T-helper 1 cell (primary cell): ENCODE measurements around the gene DESI1.
"Not testable (repeated sequence)": the region's sequence is repeated elsewhere in the genome, so short reads cannot be mapped to it uniquely, and the experiment has no call there.

Source experiments
- DNase-seq, 5 donors: peaks; one replicate each; pipeline ENCODE4 v3.0.0-alpha.2; 2012 to 2020

The DESI1 gene

DNA sequence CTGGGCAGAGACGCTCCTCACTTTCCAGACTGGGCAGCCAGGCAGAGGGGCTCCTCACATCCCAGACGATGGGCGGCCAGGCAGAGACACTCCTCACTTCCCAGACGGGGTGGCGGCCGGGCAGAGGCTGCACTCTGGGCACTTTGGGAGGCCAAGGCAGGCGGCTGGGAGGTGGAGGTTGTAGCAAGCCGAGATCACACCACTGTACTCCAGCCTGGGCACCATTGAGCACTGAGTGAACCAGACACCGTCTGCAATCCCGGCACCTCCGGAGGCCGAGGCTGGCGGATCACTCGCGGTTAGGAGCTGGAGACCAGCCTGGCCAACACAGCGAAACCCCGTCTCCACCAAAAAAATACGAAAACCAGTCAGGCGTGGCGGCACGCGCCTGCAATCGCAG lies 10.8 kb upstream of the DESI1 start:
- not testable (repeated sequence) for DNase-seq

DNA sequence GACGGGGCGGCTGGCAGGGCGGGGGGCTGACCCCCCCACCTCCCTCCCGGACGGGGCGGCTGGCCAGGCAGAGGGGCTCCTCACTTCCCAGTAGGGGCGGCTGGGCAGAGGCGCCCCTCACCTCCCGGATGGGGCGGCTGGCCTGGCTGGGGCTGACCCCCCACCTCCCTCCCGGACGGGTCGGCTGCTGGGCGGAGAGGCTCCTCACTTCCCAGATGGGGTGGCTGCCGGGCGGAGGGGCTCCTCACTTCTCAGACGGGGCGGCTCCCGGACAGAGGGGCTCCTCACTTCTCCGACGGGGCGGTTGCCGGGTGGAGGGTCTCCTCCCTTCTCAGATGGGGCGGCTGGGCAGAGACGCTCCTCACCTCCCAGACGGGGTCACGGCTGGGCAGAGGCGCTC lies 10.3 kb upstream of the DESI1 start:
- DNase-seq, result not testable (repeated sequence)

DNA sequence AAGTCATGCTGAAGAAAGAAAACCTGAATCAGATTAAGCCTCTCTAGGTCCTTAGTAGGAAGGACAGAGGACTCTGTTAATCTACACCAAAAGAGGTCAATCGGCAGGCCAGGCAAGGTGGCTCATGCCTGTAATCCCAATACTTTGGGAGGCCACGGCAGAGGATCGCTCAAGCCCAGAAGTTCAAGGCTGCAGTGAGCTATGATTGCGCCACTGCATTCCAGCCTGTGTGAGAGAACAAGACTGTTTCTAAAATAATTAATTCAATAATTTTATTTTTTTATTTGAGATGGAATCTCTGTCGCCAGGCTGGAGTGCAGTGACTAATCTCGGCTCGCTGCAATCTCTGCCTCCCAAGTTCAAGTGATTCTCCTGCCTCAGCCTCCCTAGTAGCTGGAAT lies 4.7 kb upstream of the DESI1 start:
- no peak for DNase-seq

DNA sequence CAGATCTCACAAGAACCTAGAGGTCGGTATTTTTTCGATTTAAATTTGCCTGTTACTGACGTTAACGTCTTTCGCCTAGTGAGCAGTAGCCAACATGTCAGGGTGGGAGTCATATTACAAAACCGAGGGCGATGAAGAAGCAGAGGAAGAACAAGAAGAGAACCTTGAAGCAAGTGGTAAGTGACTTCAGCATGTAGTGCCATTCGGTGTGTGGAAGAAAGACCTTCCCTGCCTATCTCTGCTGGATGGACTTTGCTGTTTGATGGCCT lies 1.0 kb upstream of the DESI1 start:
- DNase-seq, result no peak

DNA sequence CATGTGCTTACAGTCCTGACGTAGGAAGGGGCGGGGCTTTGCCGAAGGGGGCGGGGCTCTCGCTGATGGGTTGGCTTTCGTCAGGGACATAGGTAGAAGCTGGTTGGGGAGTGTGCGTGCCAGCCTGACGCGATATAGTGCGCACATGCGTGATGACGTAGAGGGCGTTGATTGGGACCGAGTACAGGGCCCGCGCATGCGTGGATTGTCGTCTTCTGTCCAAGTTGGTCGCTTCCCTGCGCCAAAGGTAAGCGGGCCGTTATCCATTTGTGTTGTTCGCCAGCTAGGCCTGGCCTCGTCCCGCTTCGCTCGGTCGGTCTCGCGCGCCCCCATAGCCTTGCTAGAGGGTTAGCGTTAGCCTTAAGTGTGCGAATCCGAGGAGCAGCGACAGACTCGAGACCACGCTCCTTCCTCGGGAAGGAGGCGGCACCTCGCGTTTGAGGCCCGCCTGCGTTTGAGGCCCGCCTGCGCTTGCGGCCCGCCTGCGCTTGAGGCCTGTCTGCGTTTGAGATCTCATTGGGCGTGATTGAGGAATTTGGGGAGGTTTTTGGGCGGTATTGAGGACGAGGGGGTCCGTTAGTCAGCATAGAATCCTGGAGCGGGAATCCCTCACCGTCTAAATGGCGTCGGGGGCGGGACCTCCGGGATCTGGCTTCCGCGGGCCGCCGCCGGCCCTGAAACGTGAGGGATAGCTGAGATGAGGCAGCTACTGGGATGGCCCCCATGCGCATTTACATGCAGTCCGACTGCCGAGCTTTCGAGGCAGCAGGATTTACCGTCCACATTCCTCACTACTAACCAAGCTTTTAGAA lies 462 bp upstream of the DESI1 start, which contains the start of gene XRCC6:
Gene XRCC6 (plus strand): TSS at position 197 of the 812 bp plus-strand sequence. CDS start 710 bp downstream, outside the sequence.
- DNase-seq, result peak; percentile 99 to 100 (median 100)

DNA sequence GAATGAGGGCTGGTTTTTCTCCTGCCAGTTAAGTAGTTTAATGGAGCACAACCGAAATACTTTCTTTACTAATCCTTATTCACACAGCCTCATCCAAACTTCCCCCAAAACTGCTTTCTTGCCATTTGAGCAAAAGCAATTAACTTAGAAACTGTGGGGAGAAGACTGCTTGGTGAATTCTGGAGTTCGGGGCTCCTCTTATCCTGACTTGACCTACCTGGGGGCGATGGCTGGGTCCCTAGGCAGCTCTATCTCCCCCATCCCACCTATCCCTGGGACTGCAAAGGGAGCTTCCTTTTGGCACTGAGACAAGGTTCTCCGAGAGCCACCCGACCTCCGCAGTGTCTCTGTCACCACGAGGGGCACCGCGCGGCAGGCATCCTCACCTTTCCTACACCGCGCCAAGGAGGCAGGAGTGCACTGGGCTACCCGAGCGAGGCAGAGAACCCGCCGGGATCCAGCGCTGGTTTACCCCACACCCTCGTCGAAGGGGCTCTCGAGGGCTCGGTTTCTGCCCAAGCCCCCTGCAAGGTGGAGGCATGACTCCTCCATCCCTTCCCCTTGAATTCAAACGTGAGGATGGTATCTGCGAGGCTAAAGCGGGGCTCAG lies 759 bp downstream of the DESI1 start:
- peak; percentile 9 to 56 (median 31) for DNase-seq

DNA sequence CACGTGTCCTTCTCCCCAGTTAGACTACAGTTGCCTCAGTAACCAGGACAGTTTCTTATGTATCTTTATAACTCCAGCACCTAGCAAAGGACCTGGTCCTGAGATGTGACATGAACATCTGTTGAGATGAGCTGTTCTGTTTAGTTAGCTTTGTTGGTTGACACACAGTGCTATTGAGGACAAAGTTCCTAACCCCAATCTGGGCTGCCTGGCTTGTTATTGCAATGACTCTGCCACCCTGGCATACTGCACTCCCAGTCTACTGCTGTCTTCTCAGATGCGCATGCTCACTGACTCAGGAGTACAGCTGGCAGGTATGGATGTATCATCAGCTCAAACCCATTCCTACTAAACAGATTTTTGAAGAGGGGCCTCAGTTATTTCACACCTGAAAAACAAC lies 7.4 kb downstream of the DESI1 start:
- DNase-seq, result no peak

DNA sequence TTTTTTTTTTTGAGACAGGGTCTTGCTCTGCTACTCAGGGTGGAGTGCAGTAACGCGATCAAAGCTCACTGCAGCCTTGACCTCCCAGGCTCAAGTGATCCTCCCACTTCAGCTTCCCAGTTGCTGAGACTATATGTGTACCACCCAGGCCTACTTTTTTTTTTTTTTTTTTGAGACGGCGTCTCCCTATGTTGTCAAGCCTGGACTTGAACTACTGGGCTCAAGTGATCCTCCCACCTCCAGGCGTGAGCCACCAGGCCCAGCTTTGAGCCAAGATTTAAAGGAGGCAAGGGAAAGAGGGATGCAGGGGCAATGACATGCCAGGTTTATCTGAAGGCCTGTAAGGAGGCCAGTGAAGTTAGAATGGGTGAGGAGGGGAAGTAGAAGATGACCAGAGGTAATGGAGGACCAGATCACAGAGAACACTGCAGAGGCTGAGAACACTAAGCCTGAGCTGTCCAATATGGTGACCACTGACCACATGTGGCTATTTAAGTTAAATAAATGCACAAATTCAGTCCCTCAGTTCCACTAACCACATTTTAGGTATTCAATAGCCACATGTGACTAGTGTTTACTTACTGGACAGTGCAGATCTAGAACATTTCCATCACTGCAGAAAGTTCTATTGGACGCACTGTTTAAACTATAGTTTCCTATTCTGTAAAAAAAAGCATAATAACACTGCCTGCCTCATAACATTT lies 8.1 kb downstream of the DESI1 start:
- DNase-seq, result no peak

DNA sequence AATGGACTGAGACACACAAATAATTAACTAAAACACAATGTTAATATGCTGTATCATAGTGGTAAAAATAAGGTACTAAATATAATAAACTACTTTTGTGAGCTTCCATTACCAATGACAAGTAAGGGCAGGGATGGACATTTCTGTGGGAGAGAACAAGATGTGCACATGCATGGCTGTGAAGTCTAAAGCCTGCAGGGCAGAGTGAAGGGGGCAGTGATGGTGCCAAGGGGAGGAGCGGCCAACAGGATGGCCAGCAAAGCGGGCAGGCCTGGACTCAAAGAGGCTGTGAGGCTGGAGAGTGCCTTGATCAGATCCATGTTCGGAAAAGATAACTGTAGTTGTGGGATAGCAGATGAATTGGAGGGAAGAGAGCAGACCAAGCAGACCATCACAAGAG lies 12.5 kb downstream of the DESI1 start:
- no peak for DNase-seq

DNA sequence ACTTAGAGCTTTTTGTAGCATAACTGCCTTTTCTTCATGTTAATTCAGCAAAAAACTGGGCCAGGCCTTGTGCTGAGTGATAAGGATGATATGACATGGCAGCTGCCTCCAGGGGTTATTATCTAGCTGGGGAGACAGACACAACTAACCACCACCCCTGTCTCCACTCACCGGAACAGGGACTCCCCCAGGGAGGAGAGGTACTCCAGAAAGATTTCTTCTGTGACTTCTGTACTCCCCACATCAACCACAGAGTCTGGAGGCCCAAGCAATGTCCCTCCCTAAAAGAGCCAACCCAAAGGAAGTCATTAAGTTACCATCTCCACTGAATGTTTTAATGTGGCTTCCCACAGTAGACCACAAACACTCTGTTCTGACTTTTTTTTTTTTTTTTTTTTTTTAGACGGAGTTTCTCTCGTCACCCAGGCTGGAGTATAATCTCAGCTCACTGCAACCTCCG lies 16.9 kb downstream of the DESI1 start:
- DNase-seq, result peak; percentile 28 to 81 (median 48)

DNA sequence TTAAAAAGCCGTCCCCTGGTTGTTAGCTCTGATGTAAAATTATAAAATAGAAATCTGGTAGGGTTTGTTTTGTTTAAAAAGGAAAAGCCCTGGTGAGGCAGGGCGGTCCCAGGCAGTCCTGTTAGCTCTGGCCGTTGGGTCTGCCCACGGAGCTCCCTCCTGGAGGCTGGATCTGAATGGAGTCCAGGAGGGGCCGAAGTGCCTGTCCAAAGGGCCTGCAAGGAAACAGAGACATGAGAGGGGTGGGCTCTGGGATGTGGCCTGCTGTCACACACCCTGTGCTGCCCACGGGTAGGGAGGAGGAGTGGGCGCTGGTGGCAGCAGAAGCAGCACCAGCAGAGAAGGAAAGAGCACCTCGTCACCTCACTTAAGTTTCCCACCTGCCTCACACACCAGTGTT lies 19.9 kb downstream of the DESI1 start:
- DNase-seq, result no peak

DNA sequence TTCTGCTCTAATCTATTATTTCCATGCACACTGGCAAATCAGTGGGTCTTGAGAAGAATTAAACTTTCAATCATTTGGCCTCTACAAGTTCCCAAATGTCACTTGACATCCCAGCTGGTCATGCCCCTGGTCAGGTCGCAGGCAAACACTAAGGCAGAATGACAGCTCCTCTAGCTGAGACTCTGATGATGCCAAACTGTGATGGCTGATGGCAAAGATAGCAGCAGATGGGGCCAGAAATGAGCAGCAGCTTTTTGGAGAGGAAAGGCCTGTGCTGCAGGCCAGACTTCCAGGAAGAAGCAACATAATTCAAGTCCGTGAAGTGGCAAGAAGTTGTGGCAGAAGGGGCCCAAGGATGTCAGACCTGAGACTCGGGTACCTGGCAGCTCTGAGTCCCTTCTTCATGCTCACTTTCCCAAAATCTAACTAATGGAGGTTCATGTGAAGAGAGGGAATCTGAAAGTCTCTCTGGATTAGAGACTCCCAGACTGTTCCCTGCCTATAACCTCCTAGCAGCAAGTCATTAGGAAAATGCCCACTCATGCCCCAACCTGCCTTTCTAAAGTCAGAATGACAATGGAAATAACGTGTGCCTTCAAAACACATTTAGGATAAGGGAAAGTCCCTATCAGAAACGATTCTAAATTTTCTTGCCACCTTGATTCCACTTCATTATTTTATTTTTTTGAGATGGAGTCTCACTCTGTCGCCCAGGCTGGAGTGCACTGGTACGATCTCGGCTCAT lies 21.8 kb downstream of the DESI1 start:
- DNase-seq, result no peak

DNA sequence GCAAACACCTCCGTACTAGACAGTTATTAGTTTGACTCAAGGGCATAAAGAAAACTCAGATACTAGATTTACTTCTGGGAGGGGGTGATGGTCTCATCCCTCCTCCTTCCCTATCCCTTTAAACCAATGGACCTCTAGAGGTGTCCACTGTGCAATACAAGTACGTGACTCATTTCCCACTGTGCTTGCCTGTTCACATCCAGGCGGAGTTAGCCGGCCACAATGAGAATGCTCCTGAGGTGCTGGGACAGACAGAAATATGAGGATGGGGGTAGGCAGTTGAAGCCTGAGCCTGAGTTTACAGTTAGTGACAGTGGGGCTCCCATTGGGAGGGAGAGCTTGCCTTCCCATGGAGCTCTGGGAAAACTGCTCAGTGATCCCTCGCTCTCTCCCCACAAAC lies 22.8 kb downstream of the DESI1 start:
- DNase-seq, result no peak

DNA sequence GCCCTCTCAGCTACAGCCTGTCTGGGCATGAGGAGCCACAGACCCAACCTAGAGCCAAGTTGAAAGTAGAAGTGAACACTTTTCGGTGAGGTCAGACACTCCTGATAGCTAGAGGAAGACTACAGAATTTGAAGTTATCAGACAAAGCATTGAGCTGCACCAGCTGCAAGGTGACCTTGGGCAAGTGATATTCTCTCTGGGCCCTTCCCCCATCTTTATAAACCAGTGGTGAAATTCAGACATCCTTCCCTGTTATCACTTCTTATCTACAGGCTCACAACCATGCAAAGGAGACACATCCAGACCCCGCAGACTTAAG lies 23.2 kb downstream of the DESI1 start:
- no peak for DNase-seq

DNA sequence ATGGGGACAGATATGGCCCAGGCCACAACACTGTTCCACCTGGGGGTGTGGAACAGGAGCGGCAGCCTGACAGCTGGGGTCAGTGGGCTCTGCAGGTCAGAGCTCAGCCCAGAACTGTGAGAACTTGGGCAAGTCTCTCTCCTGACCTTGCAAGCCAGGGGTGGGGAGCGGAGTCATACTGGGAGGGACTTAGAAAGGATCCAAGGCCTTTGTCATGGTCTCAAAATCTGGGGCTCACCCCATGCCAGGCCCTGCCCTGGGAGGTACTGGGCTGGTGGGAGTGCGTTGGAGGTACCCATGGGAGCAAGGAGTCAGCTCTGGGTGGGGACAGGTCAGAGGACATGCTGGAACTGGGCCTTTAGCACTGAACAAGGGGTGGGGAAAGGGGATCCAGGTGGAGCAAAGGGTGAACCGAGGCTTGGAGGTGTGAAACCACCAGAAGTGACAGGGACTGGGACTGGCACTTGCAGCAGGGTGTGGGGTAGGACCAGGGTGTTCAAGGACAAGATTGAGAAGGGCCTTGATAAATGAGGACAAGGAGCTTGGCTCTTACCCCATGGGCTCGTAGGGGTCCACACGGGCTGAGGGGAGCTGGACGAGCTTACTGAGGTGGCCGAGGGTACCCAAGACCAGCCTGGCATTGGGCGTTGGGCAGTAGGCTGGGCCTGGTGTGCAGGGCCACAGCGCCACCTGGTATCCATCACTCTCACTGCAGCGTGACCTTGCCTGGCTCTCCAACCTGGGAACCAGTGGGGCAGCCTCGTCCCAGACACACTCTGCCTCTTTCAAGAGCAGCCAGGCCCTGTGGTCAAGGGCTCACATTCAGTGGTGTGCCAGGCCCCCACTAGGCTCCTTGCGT lies 23.8 kb downstream of the DESI1 start:
- peak in 1 of 5 donors; percentile 25 for DNase-seq

DNA sequence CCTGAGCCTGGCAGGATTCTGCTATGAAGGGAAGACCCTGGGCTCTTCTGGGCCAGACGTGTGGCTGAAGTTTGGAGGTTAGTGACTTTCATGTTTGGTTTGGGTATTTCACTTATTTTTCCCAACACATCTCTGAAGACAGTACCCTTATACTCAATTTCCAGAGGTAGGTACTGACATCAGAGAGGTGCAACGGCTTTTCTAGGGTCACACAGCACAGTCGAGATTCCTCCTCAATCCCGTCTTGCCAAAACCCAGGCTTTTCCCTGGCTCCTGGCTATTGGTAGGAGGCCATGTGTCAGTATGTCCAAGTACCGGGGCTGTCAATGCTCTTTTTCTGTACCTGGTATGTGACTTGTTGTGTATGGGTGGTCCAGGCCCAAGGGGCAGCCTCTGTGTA lies 25.1 kb downstream of the DESI1 start:
- no peak for DNase-seq

DNA sequence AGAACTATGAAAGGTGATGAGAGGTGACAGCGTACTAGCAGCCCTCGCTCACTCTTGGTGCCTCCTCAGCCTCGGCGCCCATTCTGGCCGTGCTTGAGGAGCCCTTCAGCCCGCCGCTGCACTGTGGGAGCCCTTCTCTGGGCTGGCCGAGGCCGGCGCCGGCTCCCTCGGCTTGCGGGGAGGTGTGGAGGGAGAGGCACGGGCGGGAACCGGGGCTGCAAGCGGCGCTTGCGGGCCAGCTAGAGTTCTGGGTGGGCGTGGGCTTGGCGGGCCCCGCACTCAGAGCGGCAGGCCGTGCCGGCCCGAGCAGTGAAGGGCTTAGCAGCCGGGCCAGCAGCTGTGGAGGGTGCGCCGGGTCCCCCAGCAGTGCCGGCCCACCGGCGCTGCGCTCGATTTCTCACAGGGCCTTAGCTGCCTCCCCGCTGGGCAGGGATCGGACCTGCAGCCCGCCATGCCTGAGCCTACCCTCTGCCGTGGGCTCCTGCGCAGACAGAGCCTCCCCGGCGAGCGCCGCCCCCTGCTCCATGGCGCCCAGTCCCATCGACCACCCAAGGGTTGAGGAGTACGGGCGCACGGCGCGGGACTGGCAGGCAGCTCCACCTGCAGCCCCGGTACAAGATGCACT lies 27.4 kb downstream of the DESI1 start:
- not testable (repeated sequence) for DNase-seq

DNA sequence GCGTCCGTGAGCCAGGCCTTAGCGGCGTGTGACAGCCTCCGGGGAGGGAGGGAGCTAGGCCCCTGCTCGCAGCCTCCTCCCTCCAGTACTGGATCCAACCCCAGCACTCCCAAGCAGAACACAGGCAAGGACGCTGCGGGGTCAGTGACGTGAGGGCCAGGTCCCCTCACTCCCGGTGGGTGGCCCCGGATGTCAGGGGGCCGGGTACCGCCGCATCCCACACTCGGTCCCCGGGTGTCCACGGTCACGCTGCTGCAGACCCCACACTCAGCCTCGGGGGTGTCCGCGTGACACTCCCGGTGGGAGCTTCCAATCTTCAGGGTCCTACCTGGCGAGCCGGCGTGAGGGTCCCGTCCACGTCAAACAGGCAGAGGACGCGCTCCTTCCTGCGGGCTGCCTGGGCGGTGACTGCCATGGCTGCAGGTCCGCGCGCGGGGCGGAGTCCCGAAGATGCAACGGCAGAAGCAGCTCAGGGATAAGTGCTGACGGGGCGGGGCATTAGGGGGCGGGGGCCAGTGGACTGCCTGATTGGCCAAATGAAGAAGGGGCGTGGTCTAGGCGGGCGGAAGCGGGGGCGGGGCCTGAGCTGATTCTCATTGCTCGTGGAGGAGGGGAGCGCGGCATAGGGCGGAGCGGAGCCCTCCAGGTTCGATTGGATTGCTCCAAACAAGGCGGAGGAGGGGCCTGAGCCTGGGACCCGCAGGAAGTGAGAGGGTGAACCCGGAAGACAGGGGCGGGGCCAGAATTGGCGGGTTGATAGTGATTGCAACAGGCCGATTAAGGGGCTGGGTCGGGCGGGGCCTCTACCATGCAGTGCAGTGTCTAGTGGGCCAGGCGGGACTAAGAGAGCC lies 31.2 kb downstream of the DESI1 start, which contains the start of gene PMM1:
Gene PMM1 (minus strand): TSS at position 450 of the 851 bp plus-strand sequence. CDS start 35 bp downstream, at position 415.
- DNase-seq, result peak; percentile 100

DNA sequence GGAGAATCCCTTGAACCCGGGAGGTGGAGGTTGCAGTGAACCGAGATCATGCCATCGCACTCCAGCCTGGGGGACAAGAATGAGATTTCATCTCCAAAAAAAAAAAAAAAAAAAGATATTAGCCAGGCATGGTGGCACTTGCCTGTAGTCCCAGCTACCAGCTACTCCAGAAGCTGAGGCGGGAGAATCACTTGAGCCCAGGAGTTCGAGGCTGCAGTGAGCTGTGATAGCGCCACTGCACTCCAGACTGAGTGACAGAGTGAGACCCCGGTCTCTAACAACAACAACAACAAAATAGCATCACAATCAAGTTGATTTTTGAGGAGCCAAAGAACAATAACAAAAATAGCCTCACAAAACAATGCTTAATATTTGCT lies 33.5 kb downstream of the DESI1 start:
- DNase-seq, result no peak

DNA sequence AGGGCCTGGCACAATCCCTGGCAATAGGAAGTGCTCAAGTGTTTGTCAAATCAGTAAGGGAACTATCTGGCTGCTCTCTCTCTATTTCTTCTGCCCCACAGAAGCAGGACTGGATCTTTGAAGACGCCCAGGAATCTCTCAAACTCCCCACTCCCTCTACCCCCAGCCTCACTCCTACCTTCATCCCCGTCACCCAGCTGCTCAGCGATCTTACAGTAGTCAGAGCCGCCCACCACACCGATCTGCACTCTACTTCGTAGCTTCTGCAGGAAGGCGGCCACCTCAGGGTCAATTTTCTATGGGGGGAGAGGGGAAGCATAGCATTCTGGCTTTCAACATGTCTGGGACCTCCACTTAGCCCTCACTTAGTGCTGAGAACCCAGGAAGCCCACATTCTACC lies 34.9 kb downstream of the DESI1 start:
- no peak for DNase-seq

DNA sequence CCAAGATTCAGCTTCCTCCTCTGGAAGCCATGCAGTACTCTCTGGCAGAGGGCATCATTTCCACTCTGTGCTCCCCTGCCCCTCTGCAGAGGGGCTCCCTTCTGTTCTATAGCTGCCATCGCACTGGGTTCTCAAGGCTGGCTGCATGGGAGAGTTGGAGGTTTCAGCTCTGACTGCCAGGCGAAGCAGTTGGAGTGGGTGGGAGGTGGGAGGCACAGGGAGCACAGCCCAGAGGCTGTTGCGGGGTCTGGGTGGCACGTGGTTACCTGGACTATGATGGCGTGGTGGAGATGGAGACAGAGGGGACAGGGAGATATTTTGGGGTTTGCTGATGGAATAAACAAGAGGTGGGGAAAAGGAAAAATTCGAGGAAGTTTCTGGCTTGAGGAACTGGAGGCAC lies 36.0 kb downstream of the DESI1 start:
- DNase-seq, result no peak
